HG03520 (cell line): ENCODE results near the gene SRXN1.
"Not testable (repeated sequence)": the region's sequence is repeated elsewhere in the genome, so short reads cannot be mapped to it uniquely, and the experiment has no call there.

ENCODE experiments used
- ATAC-seq: cut with Tn5 transposase; IDR thresholded peaks from one replicate; pipeline ENCODE4 v1.9.1; 2021; ENCODE audit warnings: mild to moderate bottlenecking, moderate library complexity; ENCODE audit not compliant: unreplicated experiment

SRXN1 gene

GRCh38 chr20:655726-656624 lies 3.0 kb upstream of the SRXN1 start:
- no peak for ATAC-seq

GRCh38 chr20:654417-654750 lies 1.4 kb upstream of the SRXN1 start:
- ATAC-seq = no peak

- no peak for ATAC-seq
Measured at GRCh38 chr20:653590-654416, 803 bp upstream of the SRXN1 start.

GRCh38 chr20:652615-653109 lies 338 bp downstream of the SRXN1 start:
- peak; percentile 32 for ATAC-seq

- ATAC-seq = no peak
Measured at GRCh38 chr20:651713-652614, 1.0 kb downstream of the SRXN1 start.

- no peak for ATAC-seq
Measured at GRCh38 chr20:650954-651353, 2.0 kb downstream of the SRXN1 start.

- ATAC-seq = no peak
Measured at GRCh38 chr20:650281-650680, 2.7 kb downstream of the SRXN1 start.

- ATAC-seq = no peak
Measured at GRCh38 chr20:647479-648019, 5.5 kb downstream of the SRXN1 start.

- no peak for ATAC-seq
Measured at GRCh38 chr20:646868-647233, 6.1 kb downstream of the SRXN1 start.

GRCh38 chr20:646107-646867 lies 6.7 kb downstream of the SRXN1 start:
- no peak for ATAC-seq

- ATAC-seq = no peak
Measured at GRCh38 chr20:645318-646106, 7.5 kb downstream of the SRXN1 start.

- ATAC-seq = no peak
Measured at GRCh38 chr20:644692-645317, 8.2 kb downstream of the SRXN1 start.

GRCh38 chr20:642398-643174 lies 10.4 kb downstream of the SRXN1 start:
- ATAC-seq = no peak

- ATAC-seq = not testable (repeated sequence)
Measured at GRCh38 chr20:642013-642397, 11.0 kb downstream of the SRXN1 start.

GRCh38 chr20:641516-641875 lies 11.5 kb downstream of the SRXN1 start:
- ATAC-seq = no peak

- no peak for ATAC-seq
Measured at GRCh38 chr20:640674-641515, 12.1 kb downstream of the SRXN1 start.

GRCh38 chr20:638579-638978 lies 14.4 kb downstream of the SRXN1 start:
- no peak for ATAC-seq
